GM20431 (cell line): ENCODE data around the gene FILIP1L.

Source experiments
- in situ Hi-C: fragments of 300-500 bp; cut with MseI, MboI; formaldehyde crosslinking; loops from one replicate; pipeline ENCODE4 v1.15.0; 2020; ENCODE audit warnings: low sequenced_read_pairs; ENCODE audit not compliant: unreplicated experiment

FILIP1L gene

GRCh38 chr3:99862208-99862607, 252.1 kb downstream of the FILIP1L start:
- in situ Hi-C loops, result no loop called here

DNA sequence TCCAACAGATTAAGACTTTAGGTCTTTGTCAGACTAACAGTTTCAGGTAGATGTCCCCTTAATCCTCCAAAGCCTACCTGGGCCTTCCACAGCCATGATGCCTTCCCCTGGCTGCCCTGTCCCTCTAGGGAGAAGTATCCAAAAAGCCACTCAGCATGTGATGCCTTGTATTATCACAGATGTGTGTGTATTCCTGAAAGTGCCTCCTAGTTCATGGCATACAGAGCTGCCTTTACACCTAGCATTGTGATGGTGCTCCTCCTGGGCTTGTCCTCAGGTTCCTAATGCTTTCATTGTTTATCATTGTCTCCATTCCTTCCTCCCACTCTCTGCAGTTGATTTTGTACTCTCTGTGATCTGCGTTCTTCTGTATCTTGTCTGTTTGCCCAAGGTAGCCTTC, 253.1 kb downstream of the FILIP1L start:
- in situ Hi-C loops, result no loop called here

DNA sequence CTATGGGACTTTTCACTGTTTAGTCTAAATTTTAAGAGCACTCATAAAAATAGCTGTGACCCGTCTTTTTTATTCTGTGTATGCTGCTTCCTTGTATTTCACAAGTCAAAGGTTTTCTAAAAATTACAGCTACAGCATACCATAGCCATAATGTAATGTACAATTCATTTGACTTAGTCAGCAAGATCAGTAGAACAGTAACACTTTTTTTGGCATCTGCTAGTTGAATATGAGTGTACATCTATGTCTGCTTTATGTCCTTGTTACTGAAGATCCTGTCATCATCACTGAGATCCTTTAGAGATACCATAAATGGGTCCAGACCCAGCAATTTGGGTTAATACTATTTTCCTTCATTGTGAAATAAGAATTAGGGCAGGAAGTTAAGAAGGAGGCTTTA, 254.5 kb downstream of the FILIP1L start:
- in situ Hi-C loops, result no loop called here

DNA sequence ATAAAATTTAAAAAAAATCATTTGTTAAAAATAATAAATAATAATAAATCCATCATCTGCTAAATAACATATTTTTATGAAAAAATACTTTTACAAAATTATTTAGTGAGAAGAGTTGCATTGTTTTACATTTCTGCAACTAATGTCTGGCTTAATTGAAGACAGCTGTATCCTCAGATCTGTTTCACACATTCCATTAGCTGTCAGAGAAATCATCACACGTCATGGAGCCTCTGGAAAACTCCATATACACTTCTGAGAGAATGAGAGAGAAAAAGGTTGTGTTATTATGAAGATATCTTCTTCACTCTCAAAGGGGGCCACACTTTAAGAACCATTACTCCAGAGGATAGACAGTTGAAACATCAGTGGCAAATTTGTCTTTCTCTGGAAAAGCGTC, 255.8 kb downstream of the FILIP1L start:
- in situ Hi-C loops, result no loop called here

GRCh38 chr3:99857278-99857677, 257.0 kb downstream of the FILIP1L start:
- in situ Hi-C loops, result no loop called here

GRCh38 chr3:99856437-99857220, 257.7 kb downstream of the FILIP1L start:
- in situ Hi-C loops, result no loop called here

- in situ Hi-C loops, result no loop called here
Observed at GRCh38 chr3:99855900-99856299, 258.4 kb downstream of the FILIP1L start.

GRCh38 chr3:99854756-99855298, 259.5 kb downstream of the FILIP1L start:
- in situ Hi-C loops, result no loop called here

GRCh38 chr3:99852851-99853250, 261.4 kb downstream of the FILIP1L start:
- in situ Hi-C loops, result no loop called here

GRCh38 chr3:99851955-99852354, 262.3 kb downstream of the FILIP1L start:
- in situ Hi-C loops, result no loop called here

DNA sequence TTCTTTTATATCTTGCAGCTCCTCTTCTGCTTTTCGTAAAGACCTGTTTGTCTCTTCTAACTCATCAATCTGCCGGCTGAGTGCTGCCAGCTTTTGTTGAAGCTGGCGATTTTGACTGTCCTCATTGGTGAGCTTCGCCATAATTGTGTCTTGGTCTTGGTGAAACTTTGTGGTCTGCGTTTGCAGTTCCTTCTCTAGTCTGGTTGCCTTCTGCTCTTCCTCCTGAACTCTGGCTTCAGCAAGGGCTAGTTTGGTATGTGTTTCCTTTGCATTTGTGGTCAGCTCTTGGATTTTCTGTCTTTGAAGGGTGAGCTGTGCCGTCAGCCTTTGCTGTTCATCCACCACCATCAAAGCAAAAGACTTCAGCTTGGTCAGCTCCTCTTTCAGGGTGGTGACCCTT, 263.7 kb downstream of the FILIP1L start:
- in situ Hi-C loops, result no loop called here

- in situ Hi-C loops, result loop anchor here (10.0 to 25.0 kb wide), 2 partner anchors 214 to 406 kb away; no protein-coding TSS in a partner anchor
Observed at GRCh38 chr3:99848433-99848832, 265.9 kb downstream of the FILIP1L start.

DNA sequence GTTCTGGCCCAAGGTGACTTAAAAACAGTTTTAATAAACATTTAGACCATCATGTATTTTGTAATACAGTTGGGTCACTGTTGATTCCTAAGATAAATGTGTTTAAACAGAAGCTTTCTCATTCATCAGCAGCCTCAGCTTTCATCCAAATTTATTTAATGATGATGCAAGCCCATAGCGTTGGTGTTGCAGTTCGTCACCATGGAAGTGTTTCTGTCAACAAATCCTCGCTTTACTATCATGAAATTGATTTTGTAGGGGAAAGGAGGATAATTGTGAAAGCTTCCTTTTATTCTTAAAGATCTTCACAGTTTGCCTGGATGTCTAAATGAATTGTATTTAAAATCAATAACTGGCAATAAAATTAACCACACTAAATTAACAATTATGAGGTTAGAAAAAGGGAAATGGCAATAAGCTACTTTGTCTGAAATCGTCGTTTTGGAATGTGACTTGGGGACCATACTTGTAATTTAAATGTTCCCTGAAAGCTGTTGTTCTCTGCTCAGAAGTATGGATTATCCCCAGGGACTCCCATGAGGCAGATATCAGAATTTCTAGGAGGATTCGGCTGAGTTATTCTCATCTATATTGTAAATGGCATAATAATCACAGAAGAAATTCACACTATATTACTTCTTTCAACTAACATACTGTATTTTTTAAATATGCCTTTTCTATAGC, 267.7 kb downstream of the FILIP1L start:
- in situ Hi-C loops, result loop anchor here (10.0 to 25.0 kb wide), 2 partner anchors 216 to 408 kb away; no protein-coding TSS in a partner anchor

DNA sequence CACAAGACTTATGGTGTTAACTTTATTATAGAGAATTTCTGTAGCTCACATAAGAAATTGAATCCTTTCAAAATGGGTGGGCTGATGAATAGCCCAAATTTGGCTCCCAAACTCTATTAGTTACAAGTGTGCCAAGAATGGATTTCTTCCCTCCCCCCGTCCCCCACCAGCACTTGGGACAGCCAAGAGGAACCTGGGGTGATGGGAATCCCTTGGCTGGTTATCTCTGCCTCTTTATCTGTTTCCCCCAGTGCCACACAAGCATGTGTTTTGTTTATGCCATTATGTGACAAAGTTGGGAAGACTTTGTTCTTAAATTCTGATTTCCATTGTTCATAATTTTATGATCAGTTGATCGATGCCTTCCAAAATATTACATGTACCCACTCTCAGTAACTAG, 268.3 kb downstream of the FILIP1L start:
- in situ Hi-C loops, result loop anchor here (10.0 to 25.0 kb wide), 2 partner anchors 216 to 409 kb away; no protein-coding TSS in a partner anchor

- in situ Hi-C loops, result loop anchor here (10.0 to 25.0 kb wide), 2 partner anchors 217 to 409 kb away; no protein-coding TSS in a partner anchor
Observed at GRCh38 chr3:99845331-99845730, 269.0 kb downstream of the FILIP1L start.

DNA sequence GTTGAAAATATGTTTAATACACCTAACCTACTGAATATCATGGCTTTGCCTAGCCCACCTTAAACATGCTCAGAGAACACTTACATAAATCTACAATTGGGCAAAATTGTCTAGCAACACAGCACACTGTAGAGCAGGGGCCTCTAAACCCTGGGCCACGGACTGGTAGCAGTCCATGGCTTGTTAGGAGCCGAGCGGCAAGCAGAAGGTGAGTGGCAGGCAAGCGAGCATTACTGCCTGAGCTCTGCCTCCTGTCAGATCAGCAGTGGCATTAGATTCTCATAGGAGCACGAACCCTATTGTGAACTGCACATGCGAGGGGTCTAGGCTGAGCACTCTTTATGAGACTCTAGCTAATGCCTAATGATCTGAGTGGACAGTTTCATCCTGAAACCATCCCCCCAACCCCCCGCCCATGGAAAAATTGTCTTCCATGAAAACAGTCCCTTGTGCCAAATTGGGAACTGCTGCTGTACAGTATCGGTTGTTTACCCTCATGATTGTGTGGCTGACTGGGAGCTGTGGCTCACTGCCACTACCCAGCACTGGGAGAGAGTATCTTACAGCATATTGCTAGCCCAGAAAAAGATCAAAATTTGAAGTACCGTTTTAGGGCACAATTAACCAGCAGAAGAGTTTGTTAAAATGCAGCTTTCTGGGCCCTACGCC, 270.6 kb downstream of the FILIP1L start:
- in situ Hi-C loops, result loop anchor here (10.0 to 25.0 kb wide), 2 partner anchors 219 to 411 kb away; no protein-coding TSS in a partner anchor

DNA sequence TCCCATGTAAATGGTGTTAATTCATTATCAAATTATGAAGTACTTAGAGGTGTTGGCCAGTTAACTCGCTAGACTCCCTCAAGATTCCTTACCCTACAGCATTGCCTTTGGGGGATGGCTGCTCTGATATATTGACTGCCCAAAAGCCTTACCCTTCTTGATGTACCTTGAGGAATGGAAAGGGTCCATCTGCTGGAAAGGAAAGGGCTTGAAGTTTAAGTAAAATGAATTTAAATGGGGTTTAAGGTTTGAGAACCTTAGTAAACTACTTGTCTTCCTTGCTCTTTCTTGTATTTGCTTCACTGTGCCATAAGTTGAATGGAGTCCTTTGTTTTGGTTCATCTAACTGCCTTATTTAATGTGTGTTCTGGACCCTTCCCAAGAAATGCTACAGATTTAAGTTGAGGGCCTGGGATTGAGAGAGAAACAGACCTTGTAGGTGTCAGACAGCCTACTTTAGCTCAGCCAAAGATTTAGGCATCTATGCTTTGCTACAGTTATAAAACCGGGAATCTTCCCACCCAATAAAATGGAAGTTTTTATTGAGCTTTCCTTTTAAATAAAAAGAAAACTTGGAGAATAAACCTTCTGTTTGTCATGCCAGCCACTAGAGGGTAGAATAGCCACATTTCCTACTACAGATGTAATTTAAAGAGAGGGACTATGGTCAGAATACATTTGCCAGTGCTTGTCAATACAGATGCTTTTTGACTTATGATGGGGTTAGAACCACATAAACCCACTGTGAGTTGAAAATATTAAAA, 271.3 kb downstream of the FILIP1L start:
- in situ Hi-C loops, result loop anchor here (10.0 to 25.0 kb wide), 2 partner anchors 219 to 412 kb away; no protein-coding TSS in a partner anchor

GRCh38 chr3:99841949-99842348, 272.4 kb downstream of the FILIP1L start:
- in situ Hi-C loops, result loop anchor here (10.0 to 25.0 kb wide), 2 partner anchors 220 to 413 kb away; no protein-coding TSS in a partner anchor

GRCh38 chr3:99839613-99840012, 274.7 kb downstream of the FILIP1L start:
- in situ Hi-C loops, result loop anchor here (10.0 to 25.0 kb wide), 2 partner anchors 223 to 415 kb away; no protein-coding TSS in a partner anchor
